ENCODE results near the gene SPIN2A. TPM values are rescaled to one million over a fixed set of nuclear protein-coding genes. Genes with fewer than 3 reads are reported as not detected.

The SPIN2A gene
- total and polyA plus RNA-seq, 2 of the 8 experiments (the other 6 are each of a cell fraction or from before 2014, with no cell fraction given), result 3.2 to 4.2 TPM

GRCh38 chrX:57104406-57104805 is 32.8 kb downstream of the SPIN2A start:
- WGBS, 2 experiments (ENCODE audit: extremely low coverage in 1 of 2, insufficient coverage in 1 of 2, insufficient read length in 1 of 2, insufficient replicate concordance in 2 of 2, low coverage in 1 of 2, low lambda C conversion rate in 2 of 2, missing lambda C conversion rate in 1 of 2), result 94% methylated on average over 3 of the region's 4 CpGs; no CpG with 5 or more reads in 1 of the 2 experiments

More at GRCh38 chrX:57104406-57104805, 32.8 kb downstream of the SPIN2A start:
- Histone ChIP-seq H4K20me1 (replicated peaks in 1 of 2; ENCODE audit: control insufficient read depth in 1 of 2, insufficient read depth in 2 of 2, low read length in 2 of 2) (no peaks in the 10 kb centered on the region), H2AK5ac (ENCODE audit: low read depth, low read length) (no peak overlapping the region), H3K4ac (replicated peaks; ENCODE audit: insufficient read length, low read depth, low read length) (no peak overlapping the region), H2BK12ac (ENCODE audit: low read depth, low read length) (no peak overlapping the region), H4K5ac (ENCODE audit: insufficient read length, low read depth, low read length) (no peak overlapping the region), H3K36me3 (ENCODE audit: control insufficient read depth in 2 of 4, insufficient read depth in 4 of 4, low read length in 3 of 4) (peaks cover 0 to 3% (median 1%) of the 10 kb centered on the region in 4 experiments; a peak in 3 of 8 replicates), H3K27ac (ENCODE audit: low read depth, low read length) (no peak overlapping the region), H3K18ac (ENCODE audit: extremely low read depth, low read length) (no peak overlapping the region), H3K4me1 (replicated peaks in 1 of 4; ENCODE audit: control insufficient read depth in 3 of 4, insufficient read depth in 4 of 4, low read length in 3 of 4) (0 out of 7 replicates have a peak, but pooled peaks cover 0 to 2% (median 0%) of the 10 kb centered on the region in 4 experiments), H3K27me3 (replicated peaks in 1 of 4; ENCODE audit: control insufficient read depth in 3 of 4, extremely low read depth in 1 of 4, insufficient read depth in 3 of 4, low read length in 3 of 4) (no peaks in the 10 kb centered on the region), H4K8ac (ENCODE audit: extremely low read depth, insufficient read depth, low read length) (no peak overlapping the region), H3K14ac (ENCODE audit: insufficient read length) (no peak overlapping the region), H3K79me2 (ENCODE audit: control insufficient read depth in 1 of 2, insufficient read depth in 2 of 2, low read length in 2 of 2) (no peaks in the 10 kb centered on the region), H3K56ac (replicated peaks; ENCODE audit: insufficient read length, low read depth, low read length) (no peak overlapping the region), H3K23me2 (ENCODE audit: low read depth, low read length) (no peaks in the 10 kb centered on the region), H3K23ac (ENCODE audit: insufficient read length) (no peak overlapping the region), H3K9ac (replicated peaks in 1 of 4; ENCODE audit: extremely low read depth in 1 of 4, low read depth in 3 of 4, low read length in 3 of 4) (no peak overlapping the region), H3K79me1 (ENCODE audit: low read depth, low read length) (no peaks in the 10 kb centered on the region), H3K4me3 (ENCODE audit: extremely low read depth in 1 of 4, insufficient read depth in 2 of 4, low read depth in 3 of 4, low read length in 4 of 4) (no peak overlapping the region), H2BK5ac (ENCODE audit: low read depth, low read length) (no peak overlapping the region), H3K9me3 (ENCODE audit: insufficient read depth in 2 of 2, low read depth in 1 of 2, low read length in 1 of 2) (no peaks in the 10 kb centered on the region), H2BK15ac (ENCODE audit: low read length) (no peak overlapping the region), H2BK120ac (replicated peaks; ENCODE audit: low read depth, low read length) (no peak overlapping the region), H3K4me2 (ENCODE audit: insufficient read depth in 1 of 2, low read depth in 2 of 2, low read length in 2 of 2) (no peak overlapping the region), H2BK20ac (ENCODE audit: low read length) (no peak overlapping the region), H2AFZ (ENCODE audit: low read length) (no peak overlapping the region), H4K91ac (replicated peaks; ENCODE audit: insufficient read length, low read length) (no peak overlapping the region)
- FAIRE-seq (no peak), DNase-seq (ENCODE audit: low read depth in 1 of 2, low spot score in 2 of 2) (no peak)
- POLR2A ChIA-PET (ENCODE audit: partially characterized antibody), result interaction anchor here (1.3 kb wide), 1 partner anchor 17 kb away, joined by 3 read pairs; the partner anchor contains the start of gene SPIN2B
- CTCF ChIA-PET (ENCODE audit: partially characterized antibody), result no interaction called here
- TF ChIP-seq POLR2AphosphoS5 (IDR thresholded peaks at IDR 0.05; ENCODE audit: low read depth, low read length) (no peak), RFX5 (IDR thresholded peaks at IDR 0.05; ENCODE audit: borderline replicate concordance, low read depth, low read length) (no peak), KDM1A (IDR thresholded peaks at IDR 0.05; ENCODE audit: borderline replicate concordance, low read length) (no peak), SP2 (IDR thresholded peaks at IDR 0.05; ENCODE audit: low read length) (no peak), SP4 (IDR thresholded peaks at IDR 0.05; ENCODE audit: low read length) (no peak), BACH1 (IDR thresholded peaks at IDR 0.05; ENCODE audit: low read length) (no peak), JUN (IDR thresholded peaks at IDR 0.05; ENCODE audit: low read depth, low read length) (no peak), POU5F1 (IDR thresholded peaks at IDR 0.05; ENCODE audit: low read depth, low read length) (no peak), CTBP2 (IDR thresholded peaks at IDR 0.05; ENCODE audit: borderline replicate concordance, insufficient read depth, insufficient read length, low read length) (no peak), CTCF (IDR thresholded peaks at IDR 0.05; ENCODE audit: control extremely low read depth in 1 of 3, insufficient read depth in 1 of 3, low read depth in 1 of 3, low read length in 3 of 3) (no peak), RAD21 (IDR thresholded peaks at IDR 0.05 in 1 of 2, conservative IDR thresholded peaks at IDR 0.05 in 1 of 2; ENCODE audit: low read depth in 2 of 2, low read length in 2 of 2) (no peak), TCF12 (IDR thresholded peaks at IDR 0.05; ENCODE audit: low read depth, low read length) (no peak)

Measured in H1 (cell line).